ENCODE measurements around the gene STK25.
"Not testable (repeated sequence)": the region's sequence is repeated elsewhere in the genome, so short reads cannot be mapped to it uniquely, and the experiment has no call there.

Gene STK25

DNA sequence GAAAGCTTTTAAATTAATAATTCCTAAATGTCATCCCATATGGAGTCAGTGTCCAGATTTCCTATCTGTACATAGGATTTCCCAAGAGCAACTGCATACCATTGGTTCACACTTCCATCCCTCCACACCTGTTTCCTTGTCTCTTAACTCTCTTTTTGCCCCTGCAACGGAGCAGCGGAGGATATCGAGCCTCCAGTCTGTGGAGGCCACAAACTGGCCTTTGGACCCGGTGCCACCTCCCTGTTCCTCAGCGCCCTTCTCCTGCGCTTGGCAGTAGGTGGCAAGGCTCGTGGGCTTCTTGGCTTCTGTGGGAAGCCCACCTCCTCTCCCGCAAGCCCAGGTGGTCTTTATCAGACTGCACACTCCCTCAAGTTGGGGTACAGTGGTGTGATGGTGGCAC is 23.8 kb upstream of the STK25 start:
- TF ChIP-seq, protein P1, sequence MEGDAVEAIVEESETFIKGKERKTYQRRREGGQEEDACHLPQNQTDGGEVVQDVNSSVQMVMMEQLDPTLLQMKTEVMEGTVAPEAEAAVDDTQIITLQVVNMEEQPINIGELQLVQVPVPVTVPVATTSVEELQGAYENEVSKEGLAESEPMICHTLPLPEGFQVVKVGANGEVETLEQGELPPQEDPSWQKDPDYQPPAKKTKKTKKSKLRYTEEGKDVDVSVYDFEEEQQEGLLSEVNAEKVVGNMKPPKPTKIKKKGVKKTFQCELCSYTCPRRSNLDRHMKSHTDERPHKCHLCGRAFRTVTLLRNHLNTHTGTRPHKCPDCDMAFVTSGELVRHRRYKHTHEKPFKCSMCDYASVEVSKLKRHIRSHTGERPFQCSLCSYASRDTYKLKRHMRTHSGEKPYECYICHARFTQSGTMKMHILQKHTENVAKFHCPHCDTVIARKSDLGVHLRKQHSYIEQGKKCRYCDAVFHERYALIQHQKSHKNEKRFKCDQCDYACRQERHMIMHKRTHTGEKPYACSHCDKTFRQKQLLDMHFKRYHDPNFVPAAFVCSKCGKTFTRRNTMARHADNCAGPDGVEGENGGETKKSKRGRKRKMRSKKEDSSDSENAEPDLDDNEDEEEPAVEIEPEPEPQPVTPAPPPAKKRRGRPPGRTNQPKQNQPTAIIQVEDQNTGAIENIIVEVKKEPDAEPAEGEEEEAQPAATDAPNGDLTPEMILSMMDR (IDR thresholded peaks at IDR 0.05; ENCODE audit: low read depth, low read length): no peak
- DNase-seq (ENCODE audit: extremely low read depth, low read depth): no peak

DNA sequence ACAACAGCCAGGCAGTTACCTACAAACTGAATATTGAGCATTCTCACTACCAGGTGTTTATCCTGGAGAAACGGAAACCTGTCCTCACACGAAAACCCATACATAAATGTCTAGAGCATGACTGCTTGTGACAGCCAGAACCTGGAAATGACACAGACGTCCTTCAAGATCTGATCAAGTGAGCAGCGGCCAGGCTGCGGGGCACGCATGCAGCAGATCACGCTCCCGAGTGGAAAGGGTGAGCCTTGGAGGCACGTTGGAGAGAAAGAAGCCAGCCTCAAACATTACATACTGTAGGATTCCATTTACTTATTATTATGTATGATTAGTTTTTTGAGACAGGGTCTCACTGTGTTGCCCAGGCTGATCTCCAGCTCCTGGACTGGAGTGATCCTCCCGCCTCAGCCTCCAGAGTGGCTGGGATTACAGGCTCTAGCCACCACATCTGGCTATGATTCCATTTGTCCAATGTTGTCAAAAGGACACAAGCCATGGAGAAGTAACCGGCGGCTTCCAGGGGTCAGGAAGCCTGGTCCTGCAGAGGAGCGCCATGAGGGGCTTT is 22.9 kb upstream of the STK25 start:
- TF ChIP-seq, protein P1 (IDR thresholded peaks at IDR 0.05; ENCODE audit: low read depth, low read length): no peak
- DNase-seq (ENCODE audit: extremely low read depth, low read depth): no peak

DNA sequence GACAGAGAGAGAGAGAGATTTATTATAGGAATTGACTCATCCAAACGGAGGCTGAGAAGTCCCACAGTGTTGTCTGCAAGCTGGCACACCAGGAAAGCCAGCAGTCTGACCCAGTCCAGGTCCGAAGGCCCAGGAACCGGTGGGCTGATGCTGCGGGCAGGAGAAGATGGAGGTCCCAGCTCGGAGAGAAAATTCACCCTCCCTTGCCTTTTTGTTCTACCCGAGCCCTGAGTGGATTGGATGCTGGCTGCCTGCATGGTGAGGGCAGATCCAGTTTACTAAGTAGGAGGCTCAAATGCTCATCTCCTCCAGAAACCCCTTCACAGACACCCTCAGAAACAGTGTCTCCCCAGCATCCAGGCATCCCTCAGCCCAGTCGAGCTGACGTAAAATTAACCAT is 22.2 kb upstream of the STK25 start:
- DNase-seq (ENCODE audit: extremely low read depth, low read depth): no peak
- TF ChIP-seq, protein P1 (IDR thresholded peaks at IDR 0.05; ENCODE audit: low read depth, low read length): no peak

DNA sequence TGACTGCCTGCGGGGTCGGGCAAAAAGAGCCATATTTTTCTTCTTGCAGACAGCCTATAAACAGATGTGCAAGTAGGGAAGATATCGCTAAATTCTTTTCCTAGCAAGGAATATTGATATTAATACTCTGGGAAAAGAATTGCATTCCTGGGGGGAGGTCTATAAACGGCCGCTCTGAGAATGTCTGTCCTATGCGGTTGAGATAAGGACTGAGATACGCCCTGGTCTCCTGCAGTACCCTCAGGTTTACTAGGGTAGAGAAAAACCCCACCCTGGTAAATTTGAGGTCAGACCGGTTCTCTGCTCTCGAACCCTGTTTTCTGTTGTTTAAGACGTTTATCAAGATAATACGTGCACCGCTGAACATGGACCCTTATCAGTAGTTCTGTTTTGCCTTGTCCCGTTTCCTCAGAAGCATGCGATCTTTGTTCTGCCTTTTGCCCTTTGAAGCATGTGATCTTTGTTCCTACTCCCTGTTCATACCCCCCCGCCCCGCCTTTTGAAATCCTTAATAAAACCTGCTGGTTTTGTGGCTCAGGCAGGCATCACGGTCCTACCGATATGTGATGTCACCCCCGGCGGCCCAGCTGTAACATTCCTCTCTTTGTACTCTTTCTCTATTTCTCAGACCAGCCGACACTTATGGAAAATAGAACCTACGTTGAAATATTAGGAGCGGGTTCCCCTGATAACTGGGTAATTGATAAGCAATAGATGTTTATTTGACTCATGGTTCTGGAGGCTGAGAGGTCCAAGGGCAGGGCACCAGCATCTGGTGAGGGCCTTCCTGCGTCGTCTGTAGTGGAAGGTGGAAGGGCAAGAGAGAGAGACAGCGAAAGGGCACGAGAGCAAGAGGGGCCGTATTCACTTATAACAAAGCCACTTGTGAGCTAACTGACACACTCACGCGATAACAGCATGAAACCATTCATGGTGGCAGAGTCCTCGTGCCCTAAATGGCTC is 17.7 kb upstream of the STK25 start:
- not testable (repeated sequence) for DNase-seq (ENCODE audit: extremely low read depth, low read depth)

DNA sequence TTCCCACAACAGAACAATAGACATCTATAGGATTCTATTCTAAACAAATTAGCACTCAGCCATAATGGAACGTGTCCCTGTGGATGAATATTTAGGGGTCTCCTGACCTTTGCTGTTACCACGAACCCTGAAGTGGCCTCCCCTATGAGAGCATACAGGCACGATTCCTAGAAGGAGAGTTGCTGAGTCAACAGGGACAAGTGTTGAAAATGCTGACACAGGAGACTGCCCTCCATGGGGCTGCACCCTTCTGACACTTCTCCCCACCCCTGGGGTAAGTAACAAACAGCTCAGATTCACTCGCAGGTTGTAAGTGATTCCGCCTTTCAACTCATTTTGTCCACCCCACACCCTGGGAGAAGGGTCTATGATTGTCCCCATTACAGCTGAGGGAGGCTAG is 14.1 kb upstream of the STK25 start:
- TF ChIP-seq, protein P1 (IDR thresholded peaks at IDR 0.05; ENCODE audit: low read depth, low read length): no peak
- no peak for DNase-seq (ENCODE audit: extremely low read depth, low read depth)

DNA sequence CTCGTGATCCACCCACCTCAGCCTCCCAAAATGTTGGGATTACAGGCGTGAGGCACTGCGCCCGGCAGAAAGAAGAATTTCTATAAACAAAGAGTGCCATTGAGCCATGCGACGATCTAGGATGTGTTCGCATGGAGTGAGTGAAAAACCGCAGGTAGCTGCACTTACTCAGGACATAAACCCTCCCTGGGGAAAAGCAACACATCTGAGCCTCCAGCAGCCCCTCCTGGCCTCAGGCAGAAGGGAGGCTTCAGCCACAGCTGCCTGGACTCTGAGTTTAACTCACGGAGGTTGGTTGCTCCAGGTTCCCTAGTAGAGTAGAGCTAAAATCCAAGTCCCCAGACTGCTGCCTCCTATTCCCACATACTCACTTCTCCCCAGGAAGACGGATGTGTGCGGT is 11.3 kb upstream of the STK25 start:
- no peak for DNase-seq (ENCODE audit: extremely low read depth, low read depth)
- TF ChIP-seq, protein P1 (IDR thresholded peaks at IDR 0.05; ENCODE audit: low read depth, low read length): no peak

DNA sequence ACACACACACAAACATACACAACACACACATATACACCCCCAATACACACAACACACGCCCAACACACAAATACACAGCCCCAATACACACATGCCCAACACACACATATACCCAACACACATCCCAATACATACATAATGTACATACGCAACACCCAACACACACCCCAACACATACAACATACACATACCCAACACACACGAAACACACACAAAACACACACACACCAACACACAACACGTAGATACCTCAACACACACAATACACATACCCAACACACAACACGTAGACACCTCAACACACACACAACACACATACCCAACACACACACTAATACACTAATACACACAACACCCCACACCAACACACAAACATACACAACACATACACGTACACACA is 8.9 kb upstream of the STK25 start:
- TF ChIP-seq, protein P1 (IDR thresholded peaks at IDR 0.05; ENCODE audit: low read depth, low read length): no peak
- no peak for DNase-seq (ENCODE audit: extremely low read depth, low read depth)

Measured in AG09319 (cell line).